ENCODE measurements around the gene SREBF2.

The SREBF2 gene

GRCh38 chr22:41838842-41839618, 6.1 kb downstream of the SREBF2 start:
- TF ChIP-seq CTCF (IDR thresholded peaks at IDR 0.05; ENCODE audit: low read depth, low read length), result no peak
- H3K27me3 ChIP-seq (ENCODE audit: insufficient read depth, low read depth, severe bottlenecking), result no peaks in the 10 kb centered on the region
- no peak overlapping the region for H3K27ac ChIP-seq
- DNase-seq, result no peak
- H3K36me3 ChIP-seq, result peaks cover 83% of the 10 kb centered on the region
- H3K4me3 ChIP-seq (ENCODE audit: low read depth, low read length), result no peak overlapping the region
- H3K9me3 ChIP-seq (ENCODE audit: severe bottlenecking), result no peaks in the 10 kb centered on the region

- TF ChIP-seq CTCF (IDR thresholded peaks at IDR 0.05; ENCODE audit: low read depth, low read length), result no peak
- peaks cover 74% of the 10 kb centered on the region for H3K36me3 ChIP-seq
- H3K27me3 ChIP-seq (ENCODE audit: insufficient read depth, low read depth, severe bottlenecking), result no peaks in the 10 kb centered on the region
- no peak for DNase-seq
- H3K9me3 ChIP-seq (ENCODE audit: severe bottlenecking), result no peaks in the 10 kb centered on the region
- no peak overlapping the region for H3K4me3 ChIP-seq (ENCODE audit: low read depth, low read length)
- no peak overlapping the region for H3K27ac ChIP-seq
Observed at GRCh38 chr22:41840216-41840615, 7.3 kb downstream of the SREBF2 start.

- H3K4me3 ChIP-seq (ENCODE audit: low read depth, low read length), result no peak overlapping the region
- no peak for DNase-seq
- peaks cover 64% of the 10 kb centered on the region for H3K36me3 ChIP-seq
- H3K9me3 ChIP-seq (ENCODE audit: severe bottlenecking), result no peaks in the 10 kb centered on the region
- H3K27ac ChIP-seq, result no peak overlapping the region
- no peak for TF ChIP-seq CTCF (IDR thresholded peaks at IDR 0.05; ENCODE audit: low read depth, low read length)
- no peaks in the 10 kb centered on the region for H3K27me3 ChIP-seq (ENCODE audit: insufficient read depth, low read depth, severe bottlenecking)
Observed at GRCh38 chr22:41841085-41841712, 8.3 kb downstream of the SREBF2 start.

GRCh38 chr22:41842996-41843970, 10.4 kb downstream of the SREBF2 start:
- no peak for TF ChIP-seq CTCF (IDR thresholded peaks at IDR 0.05; ENCODE audit: low read depth, low read length)
- H3K27me3 ChIP-seq (ENCODE audit: insufficient read depth, low read depth, severe bottlenecking), result no peaks in the 10 kb centered on the region
- H3K4me3 ChIP-seq (ENCODE audit: low read depth, low read length), result no peak overlapping the region
- no peak overlapping the region for H3K27ac ChIP-seq
- no peaks in the 10 kb centered on the region for H3K9me3 ChIP-seq (ENCODE audit: severe bottlenecking)
- no peak for DNase-seq
- H3K36me3 ChIP-seq, result peaks cover 47% of the 10 kb centered on the region

GRCh38 chr22:41844036-41844435, 11.1 kb downstream of the SREBF2 start:
- no peak for TF ChIP-seq CTCF (IDR thresholded peaks at IDR 0.05; ENCODE audit: low read depth, low read length)
- no peak overlapping the region for H3K4me3 ChIP-seq (ENCODE audit: low read depth, low read length)
- no peak for DNase-seq
- H3K9me3 ChIP-seq (ENCODE audit: severe bottlenecking), result no peaks in the 10 kb centered on the region
- H3K27ac ChIP-seq, result no peak overlapping the region
- H3K27me3 ChIP-seq (ENCODE audit: insufficient read depth, low read depth, severe bottlenecking), result no peaks in the 10 kb centered on the region
- peaks cover 40% of the 10 kb centered on the region for H3K36me3 ChIP-seq
